HCT116 (cell line): ENCODE measurements around the gene INSR. TPM values are rescaled to one million over a fixed set of nuclear protein-coding genes. Genes with fewer than 3 reads are reported as not detected.

Experiments used
- ATAC-seq: fragments of 200-7000 bp; cut with Tn5 transposase; 2 replicates; pipeline ENCODE4 v1.9.1; 2020; ENCODE audit warnings: mild to moderate bottlenecking, moderate library complexity
- BruUV-seq: library from RNA; stranded (reverse); fragments of 400-500 nt; replicated peaks from 2 replicates; lab custom pipeline; 2021; lab: Mats Ljungman, UMichigan
- CTCF ChIA-PET: fragments of 300-600 bp; sonication (Branson Sonifier 250); formaldehyde crosslinking; loops from one replicate; lab custom pipeline; 2021; ENCODE audit warnings: antibody characterized with exemption; lab: Charles Lee
- POLR2A ChIA-PET: fragments of 300-600, 350-600 bp; sonication (Branson Sonifier 250); formaldehyde crosslinking; loops from one replicate; lab custom pipeline; 2021; ENCODE audit warnings: antibody characterized with exemption; lab: Charles Lee
- RAD21 ChIA-PET, 2 experiments: fragments of 300-600 bp; sonication (Branson Sonifier 250); formaldehyde crosslinking; loops; one replicate each; lab custom pipeline; 2023; ENCODE audit warnings: low total read pairs in 2 of 2; ENCODE audit not compliant: uncharacterized antibody in 2 of 2, unreplicated experiment in 2 of 2, low non-redundant PET in 1 of 2; lab: Charles Lee
- DNase-seq: peaks from one replicate; pipeline ENCODE4 v3.0.0-alpha.2; 2010; ENCODE audit warnings: low read depth, low spot score
- H2AFZ ChIP-seq: fragments of 200-600 bp; shearing (Covaris generic), sonication (generic); 2 replicates; pipeline ENCODE4 v1.6.1; 2017; ENCODE audit warnings: low read depth, mixed run types, mixed read lengths, antibody characterized with exemption, low read length; ENCODE audit not compliant: poor library complexity, severe bottlenecking
- H3K27ac ChIP-seq: 2 replicates; pipeline ENCODE4 v1.5.1; 2012; ENCODE audit warnings: low read depth, low read length
- H3K27me3 ChIP-seq: fragments of 200-600 bp; sonication (generic); 2 replicates; pipeline ENCODE4 v1.6.1; 2016; ENCODE audit warnings: mixed run types, low read length, mixed read lengths; ENCODE audit not compliant: insufficient read depth
- H3K36me3 ChIP-seq, 2 experiments: fragments of 200-500 bp in 1 of 2; fragments of 200-600 bp in 1 of 2; sonication (Bioruptor generic) in 1 of 2; sonication (generic) in 1 of 2; 2 replicates each; pipeline versions ENCODE4 v1.5.1 to v1.6.1; 2014 to 2016; ENCODE audit warnings: low read length in 2 of 2, inconsistent platforms in 1 of 2, mixed read lengths in 1 of 2, mixed run types in 1 of 2; ENCODE audit not compliant: insufficient read depth in 2 of 2, control insufficient read depth in 1 of 2
- H3K4me1 ChIP-seq, 2 experiments: fragments of 200-600 bp in 1 of 2; sonication (generic) in 1 of 2; 2 replicates each; pipeline versions ENCODE4 v1.5.1 to v1.6.1; 2012 to 2017; ENCODE audit warnings: low read length in 2 of 2, inconsistent platforms in 1 of 2, mild to moderate bottlenecking in 1 of 2, mixed read lengths in 1 of 2, mixed run types in 1 of 2, moderate library complexity in 1 of 2; ENCODE audit not compliant: insufficient read depth in 2 of 2, control insufficient read depth in 1 of 2
- H3K4me2 ChIP-seq: fragments of 200-600 bp; sonication (generic); 2 replicates; pipeline ENCODE4 v1.6.1; 2017; ENCODE audit warnings: mixed run types, low read length, mixed read lengths
- H3K4me3 ChIP-seq, 2 experiments: fragments of 200-600 bp in 1 of 2; sonication (generic) in 1 of 2; replicated peaks in 1 of 2; 2 replicates each; pipeline ENCODE4 v1.5.1; 2011 to 2016; ENCODE audit warnings: low read length in 2 of 2, control low read depth in 1 of 2, low read depth in 1 of 2, mild to moderate bottlenecking in 1 of 2, mixed read lengths in 1 of 2, mixed run types in 1 of 2
- H3K79me2 ChIP-seq: fragments of 200-600 bp; sonication (generic); 2 replicates; pipeline ENCODE4 v1.6.1; 2017; ENCODE audit warnings: mild to moderate bottlenecking, mixed run types, low read length, moderate library complexity, mixed read lengths; ENCODE audit not compliant: insufficient read depth
- H3K9ac ChIP-seq: fragments of 200-600 bp; sonication (generic); 2 replicates; pipeline ENCODE4 v1.6.1; 2016; ENCODE audit warnings: low read length, mixed read lengths
- H3K9me2 ChIP-seq: fragments of 200-600 bp; sonication (generic), shearing (Covaris generic); 2 replicates; pipeline ENCODE4 v1.6.1; 2017; ENCODE audit warnings: mixed run types, mild to moderate bottlenecking, moderate library complexity; ENCODE audit not compliant: insufficient read depth
- H3K9me3 ChIP-seq, 2 experiments: fragments of 200-500 bp in 1 of 2; fragments of 200-600 bp in 1 of 2; sonication (Bioruptor generic) in 1 of 2; sonication (generic) in 1 of 2; 2 replicates each; pipeline ENCODE4 v1.6.1; 2014 to 2017; ENCODE audit warnings: low read length in 2 of 2, mixed read lengths in 2 of 2, inconsistent platforms in 1 of 2, low read depth in 1 of 2, mild to moderate bottlenecking in 1 of 2, mixed run types in 1 of 2, moderate library complexity in 1 of 2; ENCODE audit not compliant: control insufficient read depth in 1 of 2, insufficient read depth in 1 of 2
- H4K20me1 ChIP-seq: fragments of 200-600 bp; sonication (generic), shearing (Covaris generic); 2 replicates; pipeline ENCODE4 v1.6.1; 2017; ENCODE audit warnings: mixed run types, mild to moderate bottlenecking, moderate library complexity; ENCODE audit not compliant: insufficient read depth
- ATF3 ChIP-seq: IDR thresholded peaks from 2 replicates; pipeline ENCODE4 v1.6.1; 2012
- CBX3 ChIP-seq: IDR thresholded peaks from 2 replicates; pipeline ENCODE4 v1.6.1; 2012; ENCODE audit warnings: low read depth
- EGR1 ChIP-seq: IDR thresholded peaks from 2 replicates; pipeline ENCODE4 v1.6.1; 2012; ENCODE audit warnings: low read depth
- EZH2phosphoT487 ChIP-seq: fragments of 200-600 bp; IDR thresholded peaks from 2 replicates; pipeline ENCODE4 v1.6.1; 2018; ENCODE audit warnings: antibody characterized with exemption, borderline replicate concordance
- FOSL1 ChIP-seq: IDR thresholded peaks from 2 replicates; pipeline ENCODE4 v1.6.1; 2012; ENCODE audit warnings: low read depth
- JUND ChIP-seq: IDR thresholded peaks from 2 replicates; pipeline ENCODE4 v1.6.1; 2012
- MAX ChIP-seq: IDR thresholded peaks from 2 replicates; pipeline ENCODE4 v1.6.1; 2012
- POLR2A ChIP-seq: IDR thresholded peaks from 2 replicates; pipeline ENCODE4 v1.7.0; 2011; ENCODE audit warnings: borderline replicate concordance; ENCODE audit not compliant: insufficient read depth, insufficient read length; ENCODE audit errors: extremely low read depth
- POLR2AphosphoS5 ChIP-seq: IDR thresholded peaks from 2 replicates; pipeline ENCODE4 v1.6.1; 2011; ENCODE audit warnings: mild to moderate bottlenecking, low read depth, low read length, moderate library complexity
- RAD21 ChIP-seq: IDR thresholded peaks from 2 replicates; pipeline ENCODE4 v1.6.1; 2012; ENCODE audit warnings: low read depth, mild to moderate bottlenecking
- SP1 ChIP-seq: IDR thresholded peaks from 2 replicates; pipeline ENCODE4 v1.6.1; 2012; ENCODE audit warnings: low read depth
- SRF ChIP-seq: IDR thresholded peaks from 2 replicates; pipeline ENCODE4 v1.6.1; 2012; ENCODE audit warnings: low read depth
- TCF7L2 ChIP-seq: IDR thresholded peaks from 2 replicates; pipeline ENCODE4 v1.7.0; 2011; ENCODE audit warnings: borderline replicate concordance, inconsistent platforms; ENCODE audit not compliant: insufficient read depth, insufficient read length; ENCODE audit errors: extremely low read depth
- YY1 ChIP-seq: IDR thresholded peaks from 2 replicates; pipeline ENCODE4 v1.6.1; 2011; ENCODE audit warnings: low read length, low read depth, moderate library complexity, mild to moderate bottlenecking; ENCODE audit not compliant: insufficient replicate concordance; ENCODE audit errors: extremely low read depth
- ZFX ChIP-seq: fragments of 450-650 bp; IDR thresholded peaks from 2 replicates; pipeline ENCODE4 v1.6.1; 2017
- ZNF274 ChIP-seq: fragments of 200-500 bp; sonication (Bioruptor generic); IDR thresholded peaks from 2 replicates; pipeline ENCODE4 v1.6.1; 2014; ENCODE audit warnings: mild to moderate bottlenecking, low read depth, low read length, inconsistent platforms
- intact Hi-C: fragments of 100-400 bp; cut with micrococcal nuclease; formaldehyde crosslinking; loops from 2 replicates; pipeline ENCODE4 v1.10.0; 2022
- total RNA-seq: library from RNA; stranded (reverse); gene quantifications from one replicate; pipeline ENCODE4 v1.2.1, GENCODE V29; 2021; ENCODE audit not compliant: unreplicated experiment

Gene INSR
- total RNA-seq, 1 experiment from 2014 or later = 25.4 TPM

DNA sequence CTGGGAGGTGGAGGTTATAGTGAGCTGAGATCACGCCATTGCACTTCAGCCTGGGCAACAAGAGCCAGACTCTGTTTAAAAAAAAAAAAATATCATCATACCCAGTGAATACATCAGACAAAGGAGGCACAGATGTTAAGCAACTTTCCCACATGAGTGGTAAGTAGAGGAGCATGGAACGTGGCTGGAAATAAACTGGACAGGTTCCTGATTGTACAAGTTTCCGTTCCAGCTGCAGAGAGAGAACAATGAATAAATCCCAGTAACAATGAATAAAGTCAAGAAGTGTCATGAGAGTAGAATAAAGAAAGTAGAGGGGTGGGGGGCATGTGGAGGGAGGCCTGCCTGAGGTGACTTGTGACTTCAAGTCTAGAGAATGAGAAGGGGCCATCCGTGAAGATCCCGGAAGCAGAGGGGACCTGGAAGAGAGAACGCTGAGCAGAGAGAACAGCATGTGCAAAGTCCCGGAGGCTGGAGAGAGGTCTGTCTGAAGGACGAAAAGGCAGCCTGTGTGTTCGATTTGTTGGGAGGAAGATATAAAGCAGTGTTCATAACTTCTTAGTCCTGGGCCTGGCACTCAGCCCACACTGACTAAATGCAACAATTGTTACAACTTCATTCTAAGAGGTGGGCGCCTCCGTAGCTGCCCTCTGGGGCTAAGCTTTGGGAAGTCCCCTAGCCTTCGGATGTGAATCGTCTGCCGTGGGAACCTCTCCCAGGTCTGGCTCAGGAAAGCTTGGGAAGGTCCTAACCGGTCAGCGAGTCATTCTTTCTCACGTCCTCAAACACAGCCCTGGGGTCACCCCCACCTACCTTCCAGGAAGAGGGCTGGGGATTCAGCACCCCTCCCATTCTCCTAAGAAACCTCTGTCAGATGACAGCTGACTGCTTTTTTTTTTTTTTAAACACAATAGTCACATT lies 39.2 kb upstream of the INSR start:
- no peak overlapping the region for H3K9ac ChIP-seq
- RAD21 ChIA-PET = no interaction called here
- H3K27ac ChIP-seq = no peak overlapping the region
- POLR2A ChIA-PET = no interaction called here
- no peaks in the 10 kb centered on the region for H3K79me2 ChIP-seq
- DNase-seq (no peak), ATAC-seq (no peak)
- no peaks in the 10 kb centered on the region for H3K9me3 ChIP-seq
- no TSS peak for BruUV-seq
- intact Hi-C loops = no loop called here
- CTCF ChIA-PET = no interaction called here
- no peak overlapping the region for H3K4me2 ChIP-seq
- no peak overlapping the region for H3K4me3 ChIP-seq
- no peak for TF ChIP-seq ZNF274
- no peak for TF ChIP-seq SP1
- no peak for TF ChIP-seq ZFX
- no peak for TF ChIP-seq TCF7L2
- TF ChIP-seq YY1 = no peak
- TF ChIP-seq POLR2AphosphoS5 = no peak
- no peak for TF ChIP-seq EGR1
- TF ChIP-seq CBX3 = no peak
- no peak for TF ChIP-seq POLR2A
- no peak for TF ChIP-seq JUND
- no peak for TF ChIP-seq SRF
- H2AFZ ChIP-seq = no peak overlapping the region
- no peaks in the 10 kb centered on the region for H4K20me1 ChIP-seq
- no peaks in the 10 kb centered on the region for H3K9me2 ChIP-seq
- no peaks in the 10 kb centered on the region for H3K27me3 ChIP-seq
- no peaks in the 10 kb centered on the region for H3K4me1 ChIP-seq
- no peaks in the 10 kb centered on the region for H3K36me3 ChIP-seq

GRCh38 chr19:7331446-7331845 lies 37.2 kb upstream of the INSR start:
- Histone ChIP-seq H3K79me2 (no peaks in the 10 kb centered on the region), H4K20me1 (no peaks in the 10 kb centered on the region), H3K4me1 (no peaks in the 10 kb centered on the region), H2AFZ (no peak overlapping the region), H3K27ac (no peak overlapping the region), H3K27me3 (no peaks in the 10 kb centered on the region), H3K4me2 (no peak overlapping the region), H3K9me3 (no peaks in the 10 kb centered on the region), H3K4me3 (no peak overlapping the region), H3K9me2 (no peaks in the 10 kb centered on the region), H3K9ac (no peak overlapping the region), H3K36me3 (no peaks in the 10 kb centered on the region)
- BruUV-seq = no TSS peak
- TF ChIP-seq ATF3 = no peak
- TF ChIP-seq ZFX = no peak
- no peak for TF ChIP-seq YY1
- TF ChIP-seq SRF = no peak
- no peak for TF ChIP-seq SP1
- no peak for TF ChIP-seq RAD21
- no peak for TF ChIP-seq FOSL1
- no peak for TF ChIP-seq EZH2phosphoT487
- TF ChIP-seq JUND = no peak
- TF ChIP-seq MAX = no peak
- ChIA-PET RAD21 (no interaction called here), CTCF (no interaction called here), POLR2A (no interaction called here)
- no peak for DNase-seq
- ATAC-seq = no peak
- intact Hi-C loops = no loop called here
